ENCODE data around the gene COA4. TPM values are rescaled to one million over a fixed set of nuclear protein-coding genes. Genes with fewer than 3 reads are reported as not detected.
"Not testable (repeated sequence)": the region's sequence is repeated elsewhere in the genome, so short reads cannot be mapped to it uniquely, and the experiment has no call there.

Gene COA4
- total and polyA plus RNA-seq, 4 experiments from 2014 or later: 56.8 to 61.4 (median 58.2) TPM

DNA sequence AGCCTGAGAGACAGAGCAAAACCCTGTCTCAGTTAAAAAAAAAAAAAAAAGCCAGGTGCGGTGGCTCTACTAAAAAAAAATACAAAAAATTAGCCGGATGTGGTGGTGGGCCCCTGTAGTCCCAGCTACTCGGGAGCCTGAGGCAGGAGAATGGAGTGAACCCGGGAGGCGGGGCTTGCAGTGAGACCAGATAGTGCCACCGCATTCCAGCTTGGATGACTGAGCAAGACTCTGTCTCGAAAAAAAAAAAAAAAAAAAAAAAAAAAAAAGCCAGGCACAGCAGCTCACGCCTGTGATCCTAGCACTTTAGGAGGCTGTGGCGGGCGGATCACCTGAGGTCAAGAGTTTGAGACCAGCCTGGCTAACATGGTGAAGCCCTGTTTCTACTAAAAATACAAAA lies 3.8 kb upstream of the COA4 start:
- H3K27me3 ChIP-seq (ENCODE audit: insufficient read depth, low read length); H3K4me3 Mint-ChIP-seq; H3K27ac ChIP-seq (ENCODE audit: low read depth, low read length); intact Hi-C loops (cut with micrococcal nuclease); H3K4me3 ChIP-seq (ENCODE audit: low read length in 2 of 2); H3K27me3 Mint-ChIP-seq; H3K9me3 ChIP-seq (ENCODE audit: control insufficient read depth in 1 of 2, low read length in 2 of 2); DNase-seq; POLR2A ChIA-PET (ENCODE audit: partially characterized antibody); H3K27ac Mint-ChIP-seq; CTCF ChIA-PET (ENCODE audit: partially characterized antibody); H3K9me3 Mint-ChIP-seq; H3K36me3 ChIP-seq (ENCODE audit: insufficient read depth, low read length): not testable (repeated sequence)
- Mint-ChIP-seq H3K36me3 (peaks cover 4 to 20% of the 10 kb centered on the region in 2 donors), H3K4me1 (peaks cover 12 to 34% (median 21%) of the 10 kb centered on the region in 4 donors)
- peaks cover 20% of the 10 kb centered on the region for H3K4me1 ChIP-seq (ENCODE audit: insufficient read depth, low read length)

GRCh38 chr11:73878771-73879170 lies 2.1 kb upstream of the COA4 start:
- Histone ChIP-seq H3K27me3 (ENCODE audit: insufficient read depth, low read length) (no peaks in the 10 kb centered on the region), H3K4me3 (ENCODE audit: low read length in 2 of 2) (no peak overlapping the region), H3K9me3 (ENCODE audit: control insufficient read depth in 1 of 2, low read length in 2 of 2) (no peaks in the 10 kb centered on the region), H3K4me1 (ENCODE audit: insufficient read depth, low read length) (peaks cover 32% of the 10 kb centered on the region), H3K36me3 (ENCODE audit: insufficient read depth, low read length) (peaks cover 4% of the 10 kb centered on the region), H3K27ac (ENCODE audit: low read depth, low read length) (no peak overlapping the region)
- no peak for DNase-seq
- CTCF ChIA-PET (ENCODE audit: partially characterized antibody): interaction anchor here (1.8 kb wide), 1 partner anchor 14 kb away, joined by 4 read pairs; no protein-coding TSS in a partner anchor
- Mint-ChIP-seq H3K36me3 (peaks cover 3 to 31% of the 10 kb centered on the region in 2 donors), H3K27ac (peak overlapping the region in 1 of 7 donors; percentile 18), H3K27me3 (no peaks in the 10 kb centered on the region), H3K4me1 (peaks cover 19 to 48% (median 30%) of the 10 kb centered on the region in 4 donors), H3K4me3 (no peak overlapping the region), H3K9me3 (no peaks in the 10 kb centered on the region)
- intact Hi-C loops (cut with micrococcal nuclease): loop anchor here (5.0 kb wide), 4 partner anchors 104 to 1151 kb away; partner anchors contain the start of genes FAM168A, LIPT2 and UCP2
- POLR2A ChIA-PET (ENCODE audit: partially characterized antibody): no interaction called here

GRCh38 chr11:73875840-73876239 lies 806 bp downstream of the COA4 start:
- intact Hi-C loops (cut with micrococcal nuclease): loop anchor here (1.0 to 5.0 kb wide), 7 partner anchors 97 to 1149 kb away; partner anchors contain the start of genes C2CD3, FAM168A, LIPT2 and PPME1
- Histone ChIP-seq H3K36me3 (ENCODE audit: insufficient read depth, low read length) (peaks cover 26% of the 10 kb centered on the region), H3K4me1 (ENCODE audit: insufficient read depth, low read length) (peaks cover 32% of the 10 kb centered on the region), H3K27me3 (ENCODE audit: insufficient read depth, low read length) (no peaks in the 10 kb centered on the region), H3K27ac (ENCODE audit: low read depth, low read length) (peak overlapping the region; percentile 86), H3K9me3 (ENCODE audit: control insufficient read depth in 1 of 2, low read length in 2 of 2) (no peaks in the 10 kb centered on the region), H3K4me3 (ENCODE audit: low read length in 2 of 2) (peak overlapping the region; percentile 85 to 90)
- no peak for DNase-seq
- Mint-ChIP-seq H3K36me3 (peaks cover 10 to 47% of the 10 kb centered on the region in 2 donors), H3K27ac (peak overlapping the region; percentile 95 to 100 (median 99)), H3K4me3 (peak overlapping the region; percentile 98 to 100 (median 100)), H3K27me3 (no peaks in the 10 kb centered on the region), H3K4me1 (peaks cover 16 to 50% (median 31%) of the 10 kb centered on the region in 4 donors), H3K9me3 (no peaks in the 10 kb centered on the region)
- CTCF ChIA-PET (ENCODE audit: partially characterized antibody): no interaction called here
- POLR2A ChIA-PET (ENCODE audit: partially characterized antibody): interaction anchor here (0.7 to 1.7 kb wide), 3 partner anchors 94 to 717 kb away, joined by 3 to 5 read pairs (median 4); partner anchors contain the start of genes POLD3 and RAB6A

DNA sequence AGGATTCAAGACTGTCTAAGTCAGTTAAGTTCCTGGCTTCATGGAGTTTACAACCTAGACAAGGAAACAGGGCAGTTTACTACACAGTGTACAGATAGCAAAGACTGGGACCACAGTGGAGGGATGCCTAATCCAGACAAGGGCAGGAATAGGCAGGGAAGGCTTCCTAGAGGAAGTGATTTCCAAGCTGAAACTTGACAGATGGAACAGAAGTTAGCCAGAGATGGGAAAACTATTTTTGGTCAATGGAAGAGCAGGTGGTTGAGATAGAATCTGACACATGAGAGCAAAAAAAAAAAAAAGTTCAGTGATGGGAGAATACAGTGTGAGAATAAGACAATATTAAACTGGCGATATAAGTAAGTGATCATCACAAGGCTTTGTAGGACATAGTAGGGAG lies 1.3 kb downstream of the COA4 start:
- ChIA-PET POLR2A (ENCODE audit: partially characterized antibody) (interaction anchor here (0.7 kb wide), 1 partner anchor 95 kb away, joined by 3 read pairs; no protein-coding TSS in a partner anchor), CTCF (ENCODE audit: partially characterized antibody) (no interaction called here)
- Mint-ChIP-seq H3K4me3 (peak overlapping the region; percentile 98 to 100 (median 100)), H3K36me3 (peaks cover 10 to 48% of the 10 kb centered on the region in 2 donors), H3K27me3 (no peaks in the 10 kb centered on the region), H3K4me1 (peaks cover 16 to 50% (median 31%) of the 10 kb centered on the region in 4 donors), H3K9me3 (no peaks in the 10 kb centered on the region), H3K27ac (peak overlapping the region; percentile 95 to 100 (median 99))
- peaks cover 32% of the 10 kb centered on the region for H3K4me1 ChIP-seq (ENCODE audit: insufficient read depth, low read length)
- H3K27ac ChIP-seq (ENCODE audit: low read depth, low read length): peak overlapping the region; percentile 86
- no peak for DNase-seq
- H3K9me3 ChIP-seq (ENCODE audit: control insufficient read depth in 1 of 2, low read length in 2 of 2): no peaks in the 10 kb centered on the region
- no peaks in the 10 kb centered on the region for H3K27me3 ChIP-seq (ENCODE audit: insufficient read depth, low read length)
- intact Hi-C loops (cut with micrococcal nuclease): loop anchor here (5.0 kb wide), 4 partner anchors 107 to 1148 kb away; partner anchors contain the start of genes FAM168A, LIPT2 and UCP2
- peaks cover 27% of the 10 kb centered on the region for H3K36me3 ChIP-seq (ENCODE audit: insufficient read depth, low read length)
- peak overlapping the region in 1 of 2 donors; percentile 85 for H3K4me3 ChIP-seq (ENCODE audit: low read length in 2 of 2)

GRCh38 chr11:73872749-73873357 lies 3.8 kb downstream of the COA4 start:
- H3K4me3 Mint-ChIP-seq: peak overlapping the region in 1 of 8 donors; percentile 54
- H3K27ac Mint-ChIP-seq: peak overlapping the region in 4 of 7 donors; percentile 30 to 69 (median 50)
- H3K4me3 ChIP-seq (ENCODE audit: low read length in 2 of 2): no peak overlapping the region
- H3K9me3 Mint-ChIP-seq: no peaks in the 10 kb centered on the region
- no peaks in the 10 kb centered on the region for H3K9me3 ChIP-seq (ENCODE audit: control insufficient read depth in 1 of 2, low read length in 2 of 2)
- peaks cover 23% of the 10 kb centered on the region for H3K36me3 ChIP-seq (ENCODE audit: insufficient read depth, low read length)
- DNase-seq: no peak
- peaks cover 19 to 41% (median 28%) of the 10 kb centered on the region in 4 donors for H3K4me1 Mint-ChIP-seq
- CTCF ChIA-PET (ENCODE audit: partially characterized antibody): no interaction called here
- intact Hi-C loops (cut with micrococcal nuclease): no loop called here
- no peak overlapping the region for H3K27ac ChIP-seq (ENCODE audit: low read depth, low read length)
- H3K27me3 ChIP-seq (ENCODE audit: insufficient read depth, low read length): no peaks in the 10 kb centered on the region
- H3K27me3 Mint-ChIP-seq: no peaks in the 10 kb centered on the region
- peaks cover 29% of the 10 kb centered on the region for H3K4me1 ChIP-seq (ENCODE audit: insufficient read depth, low read length)
- POLR2A ChIA-PET (ENCODE audit: partially characterized antibody): no interaction called here
- peaks cover 10 to 58% of the 10 kb centered on the region in 2 donors for H3K36me3 Mint-ChIP-seq

GRCh38 chr11:73870261-73870660 lies 6.4 kb downstream of the COA4 start:
- H3K4me3 ChIP-seq (ENCODE audit: low read length in 2 of 2): no peak overlapping the region
- H3K9me3 Mint-ChIP-seq: no peaks in the 10 kb centered on the region
- no peaks in the 10 kb centered on the region for H3K27me3 Mint-ChIP-seq
- ChIA-PET POLR2A (ENCODE audit: partially characterized antibody) (interaction anchor here (1.2 kb wide), 1 partner anchor 110 kb away, joined by 3 read pairs; the partner anchor contains the start of gene RAB6A), CTCF (ENCODE audit: partially characterized antibody) (interaction anchor here (1.0 kb wide), 1 partner anchor 386 kb away, joined by 3 read pairs; no protein-coding TSS in a partner anchor)
- no peak for DNase-seq
- peaks cover 10% of the 10 kb centered on the region for H3K4me1 ChIP-seq (ENCODE audit: insufficient read depth, low read length)
- H3K27me3 ChIP-seq (ENCODE audit: insufficient read depth, low read length): no peaks in the 10 kb centered on the region
- no peak overlapping the region for H3K27ac ChIP-seq (ENCODE audit: low read depth, low read length)
- peaks cover 8 to 17% (median 10%) of the 10 kb centered on the region in 4 donors for H3K4me1 Mint-ChIP-seq
- peaks cover 23% of the 10 kb centered on the region for H3K36me3 ChIP-seq (ENCODE audit: insufficient read depth, low read length)
- no peaks in the 10 kb centered on the region for H3K9me3 ChIP-seq (ENCODE audit: control insufficient read depth in 1 of 2, low read length in 2 of 2)
- no peak overlapping the region for H3K4me3 Mint-ChIP-seq
- peak overlapping the region in 3 of 7 donors; percentile 19 to 59 (median 42) for H3K27ac Mint-ChIP-seq
- intact Hi-C loops (cut with micrococcal nuclease): no loop called here
- H3K36me3 Mint-ChIP-seq: peaks cover 12 to 48% of the 10 kb centered on the region in 2 donors

GRCh38 chr11:73869332-73869949 lies 7.2 kb downstream of the COA4 start:
- POLR2A ChIA-PET (ENCODE audit: partially characterized antibody): interaction anchor here (1.2 kb wide), 1 partner anchor 109 kb away, joined by 3 read pairs; the partner anchor contains the start of gene RAB6A
- no peaks in the 10 kb centered on the region for H3K27me3 Mint-ChIP-seq
- intact Hi-C loops (cut with micrococcal nuclease): no loop called here
- Histone ChIP-seq H3K4me1 (ENCODE audit: insufficient read depth, low read length) (peaks cover 2% of the 10 kb centered on the region), H3K27ac (ENCODE audit: low read depth, low read length) (no peak overlapping the region), H3K36me3 (ENCODE audit: insufficient read depth, low read length) (peaks cover 23% of the 10 kb centered on the region), H3K27me3 (ENCODE audit: insufficient read depth, low read length) (no peaks in the 10 kb centered on the region), H3K9me3 (ENCODE audit: control insufficient read depth in 1 of 2, low read length in 2 of 2) (no peaks in the 10 kb centered on the region), H3K4me3 (ENCODE audit: low read length in 2 of 2) (no peak overlapping the region)
- H3K27ac Mint-ChIP-seq: peak overlapping the region in 5 of 7 donors; percentile 5 to 76 (median 19)
- peaks cover 2 to 9% (median 4%) of the 10 kb centered on the region in 4 donors for H3K4me1 Mint-ChIP-seq
- H3K4me3 Mint-ChIP-seq: no peak overlapping the region
- peaks cover 17 to 43% of the 10 kb centered on the region in 2 donors for H3K36me3 Mint-ChIP-seq
- H3K9me3 Mint-ChIP-seq: no peaks in the 10 kb centered on the region
- DNase-seq: no peak
- CTCF ChIA-PET (ENCODE audit: partially characterized antibody): interaction anchor here (1.0 kb wide), 1 partner anchor 386 kb away, joined by 3 read pairs; no protein-coding TSS in a partner anchor
